HG03565 (cell line): Measurements from ENCODE around the gene CASR.
A peak's percentile ranks its signal among the peaks of the same experiment; 100 is the strongest.
"Not testable (repeated sequence)": the region's sequence is repeated elsewhere in the genome, so short reads cannot be mapped to it uniquely, and the experiment has no call there.

Source experiments
- ATAC-seq: cut with Tn5 transposase; IDR thresholded peaks from one replicate; pipeline ENCODE4 v1.9.1; 2021; ENCODE audit warnings: mild to moderate bottlenecking, moderate library complexity; ENCODE audit not compliant: unreplicated experiment

CASR gene, protein sequence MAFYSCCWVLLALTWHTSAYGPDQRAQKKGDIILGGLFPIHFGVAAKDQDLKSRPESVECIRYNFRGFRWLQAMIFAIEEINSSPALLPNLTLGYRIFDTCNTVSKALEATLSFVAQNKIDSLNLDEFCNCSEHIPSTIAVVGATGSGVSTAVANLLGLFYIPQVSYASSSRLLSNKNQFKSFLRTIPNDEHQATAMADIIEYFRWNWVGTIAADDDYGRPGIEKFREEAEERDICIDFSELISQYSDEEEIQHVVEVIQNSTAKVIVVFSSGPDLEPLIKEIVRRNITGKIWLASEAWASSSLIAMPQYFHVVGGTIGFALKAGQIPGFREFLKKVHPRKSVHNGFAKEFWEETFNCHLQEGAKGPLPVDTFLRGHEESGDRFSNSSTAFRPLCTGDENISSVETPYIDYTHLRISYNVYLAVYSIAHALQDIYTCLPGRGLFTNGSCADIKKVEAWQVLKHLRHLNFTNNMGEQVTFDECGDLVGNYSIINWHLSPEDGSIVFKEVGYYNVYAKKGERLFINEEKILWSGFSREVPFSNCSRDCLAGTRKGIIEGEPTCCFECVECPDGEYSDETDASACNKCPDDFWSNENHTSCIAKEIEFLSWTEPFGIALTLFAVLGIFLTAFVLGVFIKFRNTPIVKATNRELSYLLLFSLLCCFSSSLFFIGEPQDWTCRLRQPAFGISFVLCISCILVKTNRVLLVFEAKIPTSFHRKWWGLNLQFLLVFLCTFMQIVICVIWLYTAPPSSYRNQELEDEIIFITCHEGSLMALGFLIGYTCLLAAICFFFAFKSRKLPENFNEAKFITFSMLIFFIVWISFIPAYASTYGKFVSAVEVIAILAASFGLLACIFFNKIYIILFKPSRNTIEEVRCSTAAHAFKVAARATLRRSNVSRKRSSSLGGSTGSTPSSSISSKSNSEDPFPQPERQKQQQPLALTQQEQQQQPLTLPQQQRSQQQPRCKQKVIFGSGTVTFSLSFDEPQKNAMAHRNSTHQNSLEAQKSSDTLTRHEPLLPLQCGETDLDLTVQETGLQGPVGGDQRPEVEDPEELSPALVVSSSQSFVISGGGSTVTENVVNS

DNA sequence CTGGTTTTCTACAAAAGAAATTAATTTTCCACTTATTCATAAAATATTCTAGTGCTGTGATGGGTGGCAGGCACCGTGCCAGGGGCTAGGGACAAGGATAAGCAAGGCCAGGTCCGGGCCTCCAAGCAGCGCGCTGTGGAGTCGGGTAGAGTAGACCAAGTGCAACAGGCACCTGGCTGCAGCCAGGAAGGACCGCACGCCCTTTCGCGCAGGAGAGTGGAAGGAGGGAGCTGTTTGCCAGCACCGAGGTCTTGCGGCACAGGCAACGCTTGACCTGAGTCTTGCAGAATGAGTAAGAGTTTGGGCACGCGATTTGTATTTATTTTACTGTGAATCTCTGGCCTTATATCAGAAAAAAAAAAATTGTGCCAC lies at the start of gene CASR:
Gene CASR, plus strand, starts transcription at position 148 of the 372 bp plus-strand sequence. CDS start 70,522 bp downstream, outside the sequence.
- ATAC-seq: no peak

DNA sequence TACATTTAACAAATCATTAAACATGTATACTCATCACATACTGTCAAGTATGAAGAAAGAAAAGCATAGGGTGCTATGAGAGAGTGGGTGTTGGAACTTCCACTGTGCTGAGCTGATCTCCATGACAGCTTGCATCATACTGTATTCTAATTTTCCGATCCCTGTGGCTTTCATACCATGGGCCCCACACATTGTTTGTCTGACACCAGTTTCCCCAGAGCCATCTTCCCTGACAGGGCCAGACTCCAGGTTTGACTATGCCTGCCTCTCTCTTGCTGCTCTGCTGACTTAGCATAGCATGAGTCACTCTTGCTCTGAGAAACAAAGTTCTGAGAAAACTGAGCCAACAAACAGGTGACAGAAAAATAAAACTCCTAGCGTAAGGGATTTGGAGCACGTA lies 37.0 kb upstream of the CASR start:
- peak; percentile 75 for ATAC-seq

DNA sequence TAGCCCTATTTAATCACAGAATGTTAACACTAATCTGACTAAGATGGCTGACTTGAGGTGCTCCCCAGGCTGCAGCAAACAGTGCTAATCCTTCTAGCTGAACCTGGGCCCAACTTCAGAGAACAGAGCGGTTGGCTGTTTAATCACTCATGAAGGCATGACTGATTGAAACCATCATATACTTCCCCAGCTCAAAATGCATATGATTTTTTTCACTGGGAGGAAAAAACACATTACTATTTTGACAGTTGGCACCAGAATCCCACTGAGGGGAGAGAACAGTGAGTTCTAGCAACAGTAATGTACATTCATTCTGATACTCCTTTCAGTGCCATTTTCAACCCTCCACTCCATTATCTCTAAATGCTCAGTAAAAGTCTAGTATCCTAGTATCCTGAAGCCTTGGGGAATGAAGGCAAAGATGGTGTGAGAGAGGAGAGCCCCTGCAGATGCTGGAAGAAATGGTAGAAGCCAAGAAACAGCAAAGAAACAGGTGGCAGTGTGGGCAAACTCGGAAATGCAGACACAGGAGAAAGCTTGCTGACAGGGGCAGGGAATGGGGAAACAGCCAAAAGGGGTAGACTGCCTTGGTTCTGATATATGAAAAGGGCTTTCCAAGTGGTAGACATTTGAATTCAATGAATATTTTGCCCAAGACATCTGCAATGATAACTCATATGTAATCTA lies 34.4 kb upstream of the CASR start:
- ATAC-seq: no peak

DNA sequence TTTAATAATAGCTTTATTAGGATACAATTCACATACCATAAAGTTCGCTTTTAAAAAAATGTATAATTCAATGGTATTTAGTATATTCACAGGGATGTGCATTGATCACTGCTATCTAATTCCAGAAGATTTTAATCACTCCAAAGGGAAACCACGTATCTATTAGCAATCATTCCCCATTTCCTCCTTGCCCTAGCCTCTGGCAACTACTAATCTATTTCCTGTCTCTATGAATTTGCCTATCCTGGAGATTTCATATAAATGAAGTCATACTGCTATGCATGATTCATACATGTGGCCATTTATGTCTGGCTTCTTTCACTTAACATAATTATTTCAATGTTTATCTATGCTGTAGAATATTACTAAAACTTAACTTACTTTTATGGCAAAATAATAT lies 32.0 kb upstream of the CASR start:
- ATAC-seq: no peak

DNA sequence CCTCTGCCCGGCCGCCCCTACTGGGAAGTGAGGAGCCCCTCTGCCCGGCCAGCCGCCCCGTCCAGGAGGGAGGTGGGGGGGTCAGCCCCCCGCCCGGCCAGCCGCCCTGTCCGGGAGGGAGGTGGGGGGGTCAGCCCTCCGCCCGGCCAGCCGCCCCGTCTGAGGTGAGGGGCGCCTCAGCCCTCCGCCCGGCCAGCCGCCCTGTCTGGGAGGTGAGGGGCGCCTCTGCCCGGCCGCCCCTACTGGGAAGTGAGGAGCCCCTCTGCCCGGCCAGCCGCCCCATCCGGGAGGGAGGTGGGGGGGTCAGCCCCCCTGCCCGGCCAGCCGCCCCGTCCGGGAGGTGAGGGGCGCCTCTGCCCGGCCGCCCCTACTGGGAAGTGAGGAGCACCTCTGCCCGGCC lies 18.5 kb upstream of the CASR start:
- ATAC-seq: not testable (repeated sequence)

DNA sequence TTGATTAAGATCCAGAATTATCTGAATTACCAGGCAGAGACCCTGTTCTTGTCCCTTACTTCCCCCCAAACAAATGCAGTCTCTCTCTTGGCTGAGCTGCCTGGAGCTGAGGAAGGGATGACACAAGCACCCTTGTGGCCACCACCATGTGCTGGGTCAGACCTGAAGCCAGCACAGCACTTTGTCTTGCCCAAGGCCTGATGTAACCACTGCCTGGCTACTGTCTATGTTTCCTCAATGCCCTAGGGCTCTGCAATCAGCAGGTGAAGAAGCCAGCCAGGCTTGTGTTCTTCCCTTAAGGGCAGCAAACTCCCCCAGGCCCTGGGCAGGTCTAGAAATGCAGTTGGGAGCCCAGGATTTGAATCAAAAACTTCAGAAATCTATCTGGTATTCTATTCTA lies 15.8 kb upstream of the CASR start:
- no peak for ATAC-seq

DNA sequence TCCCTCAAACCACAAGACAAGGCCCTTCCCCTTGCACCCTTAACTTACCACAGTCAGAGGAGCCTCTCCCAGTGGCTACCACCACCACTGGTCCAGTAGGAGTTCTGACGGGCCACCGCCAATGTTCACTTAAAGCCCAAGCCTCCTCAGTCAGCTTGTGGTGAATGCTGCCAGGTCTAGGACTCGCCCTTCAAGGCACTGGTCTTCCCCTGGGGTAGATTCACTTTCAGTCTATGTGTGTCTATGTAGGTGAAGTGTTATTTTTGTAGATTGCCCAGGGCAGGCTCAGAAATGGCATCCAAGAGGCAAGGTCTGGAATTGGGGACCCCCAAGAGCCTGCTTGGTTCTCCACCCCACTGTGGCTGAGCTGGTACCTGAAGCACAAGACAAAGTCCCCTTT lies 15.4 kb upstream of the CASR start:
- ATAC-seq: no peak

DNA sequence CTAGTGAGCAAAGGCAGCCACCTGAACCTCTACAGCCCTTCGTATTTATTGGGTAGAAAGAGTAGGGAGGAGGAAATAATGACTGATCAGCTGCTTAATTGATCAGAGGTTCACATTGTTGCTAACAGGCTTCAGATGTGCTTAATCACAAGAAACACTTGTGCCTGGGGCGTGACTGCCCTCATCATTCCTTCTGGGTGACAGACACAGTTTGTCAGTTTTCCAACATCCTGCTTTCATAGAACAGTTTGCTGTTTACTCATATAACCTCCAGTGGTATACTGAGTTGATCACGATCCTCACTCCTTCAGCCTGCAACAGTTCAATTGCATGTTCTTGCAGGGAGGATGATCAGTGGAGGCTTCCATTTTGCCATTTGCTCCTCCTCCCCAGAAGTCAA lies 13.6 kb upstream of the CASR start:
- no peak for ATAC-seq

DNA sequence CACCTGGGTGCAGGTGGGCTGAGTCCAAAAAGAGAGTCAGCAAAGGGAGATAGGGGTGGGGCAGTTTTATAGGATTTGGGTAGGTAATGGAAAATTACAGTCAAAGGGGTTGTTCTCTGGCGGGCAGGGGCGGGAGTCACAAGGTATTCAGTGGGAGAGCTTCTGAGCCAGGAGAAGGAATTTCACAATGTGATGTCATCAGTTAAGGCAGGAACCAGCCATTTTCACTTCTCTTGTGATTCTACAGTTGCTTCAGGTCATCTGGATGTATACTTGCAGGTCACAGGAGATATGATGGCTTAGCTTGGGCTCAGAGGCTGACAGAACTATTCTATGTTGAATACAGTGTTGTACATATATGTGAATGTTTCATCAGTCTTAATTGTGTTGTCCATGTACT lies 12.1 kb upstream of the CASR start:
- ATAC-seq: not testable (repeated sequence)

DNA sequence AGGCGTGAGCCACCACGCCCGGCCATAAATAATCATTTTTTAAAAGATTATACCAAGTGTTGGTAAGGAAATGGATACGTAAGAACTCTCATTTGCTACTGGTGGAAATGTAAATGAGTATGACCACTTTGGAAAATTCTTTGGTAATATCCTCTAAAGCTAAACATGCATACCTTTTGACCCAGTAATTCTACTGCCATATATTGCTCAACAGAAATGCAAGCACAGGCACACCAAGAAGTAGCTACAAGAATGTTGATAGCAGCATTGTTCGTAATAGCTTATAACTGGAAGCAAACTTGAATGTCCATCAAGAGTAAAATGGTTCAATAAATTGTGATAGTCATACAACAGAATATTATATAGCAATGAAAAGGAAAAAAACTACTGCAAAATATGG lies 4.8 kb upstream of the CASR start:
- ATAC-seq: no peak

DNA sequence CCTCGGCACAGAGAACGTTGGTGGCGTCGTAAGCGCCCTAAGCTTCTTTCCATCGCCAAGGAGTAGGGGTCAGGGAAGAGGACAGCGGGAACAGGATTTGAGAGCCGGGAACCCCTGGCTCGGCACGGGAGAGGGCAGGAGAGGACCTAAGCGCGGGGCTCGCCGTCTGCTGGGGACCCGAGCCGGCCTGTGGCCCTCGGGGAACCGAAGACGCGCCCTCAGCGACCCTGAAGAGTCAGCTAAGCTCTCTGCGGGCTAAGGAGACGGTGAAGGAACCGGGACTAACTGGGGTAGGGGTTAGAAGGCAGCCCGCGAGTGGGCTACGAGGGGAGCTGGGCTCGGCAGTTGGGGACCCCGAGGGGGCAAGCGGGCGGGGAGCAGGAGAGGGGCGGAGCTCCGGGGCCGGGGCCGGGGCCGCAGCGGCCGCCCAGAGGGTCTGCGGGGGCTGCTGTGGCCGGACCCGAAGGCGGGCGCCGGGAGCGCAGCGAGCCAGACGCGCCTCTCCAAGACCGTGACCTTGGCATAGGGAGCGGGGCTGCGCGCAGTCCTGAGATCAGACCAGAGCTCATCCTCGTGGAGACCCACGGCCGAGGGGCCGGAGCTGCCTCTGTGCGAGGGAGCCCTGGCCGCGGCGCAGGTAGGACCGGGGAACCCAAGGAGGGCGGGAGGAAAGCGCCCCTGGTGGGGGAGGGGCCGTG lies 574 bp downstream of the CASR start:
- ATAC-seq: no peak

DNA sequence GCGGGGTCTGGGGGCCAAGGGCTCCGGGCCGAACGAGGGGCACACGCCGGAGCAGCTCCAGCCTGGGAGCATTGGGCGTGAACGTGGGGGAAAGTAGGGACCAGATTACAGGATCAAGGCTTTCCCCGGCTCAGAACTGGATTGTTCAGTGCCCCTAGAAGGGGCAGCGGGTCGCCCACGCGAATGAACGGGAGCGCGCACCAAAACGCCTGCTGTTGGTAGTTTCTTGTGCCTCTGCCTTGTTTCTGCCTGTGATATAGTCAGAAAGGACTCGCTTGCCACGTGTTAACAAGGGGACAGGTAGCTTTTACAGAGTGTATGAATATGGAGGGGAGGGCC lies 1.1 kb downstream of the CASR start:
- ATAC-seq: no peak

DNA sequence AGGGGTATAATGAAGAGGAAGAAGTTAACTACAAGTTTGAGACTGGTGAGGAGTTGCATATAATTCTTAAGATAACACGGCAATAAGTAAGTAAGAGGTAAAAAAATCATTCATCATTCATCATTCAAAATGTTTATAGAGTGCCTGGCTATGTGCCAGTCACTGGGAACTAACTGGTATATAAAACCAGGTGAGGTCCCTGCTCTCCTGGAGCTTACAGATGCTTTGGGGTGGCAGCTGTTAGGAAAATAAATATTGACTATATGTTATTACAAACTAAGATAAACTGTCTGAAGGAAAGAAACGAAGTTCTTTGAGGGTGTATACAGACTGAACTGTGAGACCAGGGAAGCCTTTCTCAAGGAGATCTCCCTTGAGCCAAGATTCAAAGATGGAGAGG lies 2.9 kb downstream of the CASR start:
- no peak for ATAC-seq

DNA sequence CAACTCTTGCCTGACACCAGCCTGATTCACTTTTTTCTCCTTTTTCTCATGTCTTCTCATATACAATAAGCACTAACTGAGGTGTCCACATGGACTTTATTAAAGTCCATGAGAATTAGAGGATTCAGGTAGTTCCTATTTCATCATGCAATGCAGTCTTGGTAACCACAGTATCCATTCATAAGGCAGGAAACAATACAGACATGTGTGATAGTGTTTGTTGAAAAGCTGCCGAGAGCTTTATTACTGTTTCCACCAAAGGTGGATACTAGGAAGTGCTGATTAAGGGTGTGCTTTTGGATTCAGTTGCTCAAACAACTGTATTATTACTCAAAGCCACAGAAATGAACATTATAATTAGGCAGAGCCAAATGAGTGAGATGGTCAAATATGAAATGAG lies 5.3 kb downstream of the CASR start:
- no peak for ATAC-seq

DNA sequence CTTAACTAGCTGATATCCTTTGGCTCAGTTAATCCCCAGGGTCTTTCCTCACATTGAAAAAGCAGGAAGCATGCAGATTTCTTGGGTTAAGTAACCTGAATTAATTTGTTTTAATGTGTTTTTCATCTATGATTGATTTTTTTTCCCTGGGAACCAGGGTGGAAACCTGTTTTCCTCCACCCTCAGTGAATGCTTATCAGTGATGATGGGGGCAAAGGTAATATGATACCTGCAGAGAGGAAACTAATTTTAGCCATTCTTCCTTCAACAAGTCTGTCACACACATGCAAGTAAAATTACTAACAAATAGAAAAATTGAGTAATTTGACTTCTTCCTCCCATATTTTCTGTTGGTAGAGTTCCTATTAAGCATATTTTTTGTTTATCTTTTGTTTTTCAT lies 5.9 kb downstream of the CASR start:
- ATAC-seq: no peak

DNA sequence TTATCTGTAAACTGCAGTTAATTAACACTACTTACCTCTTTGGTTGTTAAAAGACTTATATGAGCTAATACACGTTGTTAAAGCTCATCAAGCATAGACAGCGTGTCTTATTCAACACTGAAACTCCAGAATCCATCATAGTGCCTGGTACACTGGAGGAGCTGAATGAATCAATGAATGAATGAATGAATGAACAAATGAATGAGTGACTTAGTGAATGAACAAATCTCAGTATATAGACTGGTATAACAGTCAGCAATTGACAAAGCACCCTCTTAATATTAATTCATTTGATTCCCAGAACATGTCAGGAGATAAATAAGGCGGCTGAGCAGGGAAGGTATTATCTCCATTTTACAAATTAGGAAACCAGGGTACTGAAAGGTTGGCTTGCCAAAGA lies 7.1 kb downstream of the CASR start:
- ATAC-seq: no peak

DNA sequence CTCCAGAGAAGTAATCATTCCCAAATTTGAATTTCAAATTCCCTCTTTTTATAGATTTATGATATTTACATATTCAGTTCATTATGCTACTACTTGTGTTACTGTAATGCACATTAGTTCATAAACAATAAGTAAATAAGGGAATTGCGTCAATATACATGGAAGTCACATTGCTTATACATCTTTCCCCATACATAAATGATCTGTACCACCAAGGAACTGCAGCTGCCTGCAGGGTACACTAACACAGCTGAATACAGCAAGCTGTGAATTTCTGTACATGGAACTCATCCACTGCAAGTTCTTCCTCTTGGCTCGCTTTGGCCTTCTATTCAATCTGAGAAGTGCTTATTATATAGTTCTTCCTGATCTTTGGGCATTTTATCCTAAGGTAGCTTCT lies 15.5 kb downstream of the CASR start:
- no peak for ATAC-seq

DNA sequence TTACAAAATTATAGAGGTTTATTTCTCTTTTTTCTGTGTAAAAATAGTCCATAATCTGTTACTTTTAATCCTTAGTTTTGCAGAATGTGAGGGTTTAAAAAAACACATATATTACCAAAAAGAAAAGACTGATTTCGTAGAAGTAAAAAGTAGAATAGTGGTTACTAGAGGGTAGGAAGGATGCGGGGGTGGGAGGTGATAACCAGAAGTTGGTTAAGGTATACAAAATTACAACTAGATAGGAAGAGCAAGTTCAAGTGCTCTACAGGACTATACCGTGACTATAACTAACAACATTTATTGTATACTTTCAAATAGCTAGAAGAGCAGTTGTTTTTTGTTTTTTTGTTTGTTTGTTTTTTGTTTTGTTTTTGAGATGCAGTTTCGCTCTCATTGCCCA lies 16.1 kb downstream of the CASR start:
- ATAC-seq: no peak

DNA sequence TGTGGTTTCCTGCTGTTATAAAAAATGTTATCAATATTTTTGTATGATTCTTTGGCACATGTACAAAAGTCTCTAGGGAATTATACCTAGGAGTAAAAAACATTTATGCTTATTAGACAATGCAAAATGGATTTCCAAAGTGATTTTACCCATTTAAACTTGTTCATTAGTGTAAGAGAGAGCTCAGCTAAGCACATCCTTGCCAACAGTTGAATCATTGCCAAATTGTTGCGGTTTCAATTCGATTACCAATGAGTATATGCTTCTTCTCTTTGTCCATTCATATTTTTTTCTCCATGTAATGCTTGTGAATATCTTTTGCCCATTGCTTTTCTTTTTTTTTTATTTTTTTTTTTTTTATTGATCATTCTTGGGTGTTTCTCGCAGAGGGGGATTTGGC lies 17.2 kb downstream of the CASR start:
- no peak for ATAC-seq

DNA sequence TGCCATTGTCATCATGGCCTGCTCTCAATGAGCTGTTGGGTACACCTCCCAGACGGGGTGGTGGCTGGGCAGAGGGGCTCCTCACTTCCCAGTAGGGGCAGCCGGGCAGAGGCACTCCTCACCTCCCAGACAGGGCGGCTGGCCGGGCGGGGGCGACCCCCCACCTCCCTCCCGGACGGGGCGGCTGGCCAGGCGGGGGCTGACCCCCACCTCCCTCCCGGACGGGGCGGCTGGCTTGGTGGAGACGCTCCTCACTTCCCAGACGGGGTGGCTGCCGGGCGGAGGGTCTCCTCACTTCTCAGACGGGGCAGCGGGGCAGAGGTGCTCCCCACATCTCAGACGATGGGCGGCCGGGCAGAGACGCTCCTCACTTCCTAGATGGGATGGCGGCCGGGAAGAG lies 18.0 kb downstream of the CASR start:
- ATAC-seq: not testable (repeated sequence)

DNA sequence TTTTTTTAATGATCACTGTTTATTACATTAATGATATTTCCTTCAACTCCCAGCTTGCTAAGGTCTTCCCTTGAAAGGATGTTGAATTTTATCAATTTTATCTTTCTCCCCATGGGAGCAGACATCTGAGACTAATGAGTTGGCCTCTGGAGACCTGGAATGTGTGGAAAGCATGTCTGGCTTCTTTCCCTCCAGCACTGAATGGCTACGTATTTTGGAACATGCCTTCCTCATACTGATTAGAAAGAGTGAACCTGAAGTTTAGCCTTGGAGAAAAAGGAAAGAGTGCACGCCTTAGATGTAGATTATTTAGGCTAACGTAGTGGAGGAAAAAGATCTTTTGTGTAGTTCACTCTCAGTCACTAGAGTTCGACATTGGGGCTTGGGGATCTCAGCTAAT lies 25.1 kb downstream of the CASR start:
- ATAC-seq: no peak
